Measurements from ENCODE around the gene CD7.

- TF ChIP-seq CTCF (IDR thresholded peaks at IDR 0.05) (no peak), POLR2A (IDR thresholded peaks at IDR 0.05) (no peak)
Observed at GRCh38 chr17:82302568-82302963, 14.8 kb downstream of the CD7 start.

Data from thyroid gland (tissue), 4 donors.